HG03354 (cell line): Measurements from ENCODE around the gene GNB1.

ENCODE experiments used
- ATAC-seq: cut with Tn5 transposase; IDR thresholded peaks from one replicate; pipeline ENCODE4 v1.9.1; 2021; ENCODE audit warnings: mild to moderate bottlenecking; ENCODE audit not compliant: unreplicated experiment, poor library complexity, severe bottlenecking

GNB1 gene

GRCh38 chr1:1775327-1776226 lies 115.3 kb downstream of the GNB1 start:
- no peak for ATAC-seq

GRCh38 chr1:1773874-1774273 lies 117.0 kb downstream of the GNB1 start:
- ATAC-seq, result no peak

GRCh38 chr1:1771096-1771495 lies 119.8 kb downstream of the GNB1 start:
- no peak for ATAC-seq

DNA sequence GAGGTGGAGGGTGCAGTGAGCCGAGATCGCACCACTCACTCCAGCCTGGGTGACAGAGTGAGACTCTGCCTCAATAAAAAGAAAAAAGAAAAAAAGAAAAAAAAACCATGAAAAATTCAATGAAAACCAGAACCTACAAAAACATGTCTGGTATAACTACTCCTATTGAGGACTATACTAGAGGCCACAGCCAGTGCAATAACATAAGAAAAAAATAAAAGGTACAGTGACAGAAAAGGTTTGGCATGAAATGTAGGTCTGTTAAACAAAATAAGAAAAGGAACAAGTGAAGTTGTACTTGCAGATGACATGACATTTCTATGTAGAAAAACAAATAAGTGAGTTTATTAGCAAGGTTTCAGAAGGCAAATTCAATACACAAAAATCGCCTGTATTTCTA lies 120.8 kb downstream of the GNB1 start:
- ATAC-seq, result no peak

- no peak for ATAC-seq
These were observed 122.5 kb downstream of the GNB1 start for GRCh38 chr1:1768249-1768992.

DNA sequence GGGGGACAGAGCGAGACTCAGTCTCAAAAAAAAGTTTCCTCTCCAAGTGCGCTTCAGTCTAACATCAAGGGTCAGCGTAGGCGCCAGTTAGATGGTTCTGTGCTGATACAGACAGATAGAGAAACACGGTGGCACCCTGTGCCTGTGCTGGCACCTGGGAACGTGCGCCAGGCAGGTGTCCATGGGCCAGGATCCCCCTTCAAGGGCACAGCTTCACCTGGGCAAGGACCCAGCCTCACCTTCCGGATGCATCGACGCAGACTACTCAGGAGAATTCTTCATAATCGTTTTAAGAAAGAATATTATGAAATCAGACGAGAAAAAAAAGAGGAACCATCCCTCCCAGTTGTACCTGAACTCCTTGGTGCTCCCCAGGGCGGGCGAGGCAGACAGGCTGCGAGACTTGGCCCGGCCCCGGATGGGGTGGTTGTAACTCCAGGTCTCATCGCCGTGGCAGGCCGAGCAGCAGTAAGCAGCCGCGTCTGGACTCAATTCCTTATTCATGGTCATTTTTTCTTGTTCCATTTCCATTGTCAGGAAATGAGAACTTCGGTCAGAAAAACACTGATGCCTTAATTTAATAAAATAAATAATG lies 125.9 kb downstream of the GNB1 start:
- ATAC-seq, result no peak

DNA sequence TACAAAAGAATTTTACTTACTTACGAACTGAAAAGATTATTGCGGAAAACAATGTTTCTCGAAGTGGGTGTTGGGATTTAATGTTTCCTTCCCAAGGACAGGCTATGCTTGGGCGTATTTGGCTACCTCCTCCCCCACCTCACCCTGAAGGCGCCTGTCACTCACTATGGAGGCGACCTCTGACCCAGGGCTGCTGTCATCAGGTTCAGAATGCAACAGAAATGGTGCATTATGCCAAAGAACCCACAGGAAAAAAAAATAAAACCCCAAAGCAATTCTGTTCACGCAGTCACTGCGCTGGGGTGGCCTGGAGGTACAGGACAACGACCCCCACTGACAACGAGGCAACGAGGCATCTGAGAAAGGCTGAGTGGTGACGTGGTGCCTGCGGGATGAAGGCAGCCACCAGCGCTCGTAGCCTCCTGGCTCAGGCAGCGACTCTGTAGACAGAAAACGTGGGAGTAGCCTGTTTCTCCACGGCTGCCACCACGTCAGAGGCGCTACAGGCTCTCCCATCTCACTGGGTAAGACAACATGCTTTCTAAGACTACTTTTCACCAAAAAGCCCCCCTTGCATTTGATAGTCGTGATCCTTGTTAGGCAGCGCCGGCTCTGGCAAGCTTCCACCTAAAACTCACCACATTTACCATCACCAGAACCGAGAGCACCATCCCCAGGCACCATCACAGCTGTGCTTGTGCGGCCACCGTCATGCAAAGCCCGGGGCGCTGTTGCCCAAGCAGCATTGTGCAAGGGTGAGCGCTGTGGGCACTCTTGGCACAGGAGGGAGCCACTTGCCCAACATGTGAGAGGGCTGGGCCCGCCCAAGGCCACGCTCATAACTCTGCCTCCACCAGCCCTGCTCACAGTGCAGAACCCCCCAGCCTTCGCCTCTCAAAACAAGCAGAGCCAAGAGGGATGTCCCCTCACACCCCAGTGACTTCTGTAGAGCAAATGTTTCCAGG lies 126.9 kb downstream of the GNB1 start:
- ATAC-seq, result no peak

DNA sequence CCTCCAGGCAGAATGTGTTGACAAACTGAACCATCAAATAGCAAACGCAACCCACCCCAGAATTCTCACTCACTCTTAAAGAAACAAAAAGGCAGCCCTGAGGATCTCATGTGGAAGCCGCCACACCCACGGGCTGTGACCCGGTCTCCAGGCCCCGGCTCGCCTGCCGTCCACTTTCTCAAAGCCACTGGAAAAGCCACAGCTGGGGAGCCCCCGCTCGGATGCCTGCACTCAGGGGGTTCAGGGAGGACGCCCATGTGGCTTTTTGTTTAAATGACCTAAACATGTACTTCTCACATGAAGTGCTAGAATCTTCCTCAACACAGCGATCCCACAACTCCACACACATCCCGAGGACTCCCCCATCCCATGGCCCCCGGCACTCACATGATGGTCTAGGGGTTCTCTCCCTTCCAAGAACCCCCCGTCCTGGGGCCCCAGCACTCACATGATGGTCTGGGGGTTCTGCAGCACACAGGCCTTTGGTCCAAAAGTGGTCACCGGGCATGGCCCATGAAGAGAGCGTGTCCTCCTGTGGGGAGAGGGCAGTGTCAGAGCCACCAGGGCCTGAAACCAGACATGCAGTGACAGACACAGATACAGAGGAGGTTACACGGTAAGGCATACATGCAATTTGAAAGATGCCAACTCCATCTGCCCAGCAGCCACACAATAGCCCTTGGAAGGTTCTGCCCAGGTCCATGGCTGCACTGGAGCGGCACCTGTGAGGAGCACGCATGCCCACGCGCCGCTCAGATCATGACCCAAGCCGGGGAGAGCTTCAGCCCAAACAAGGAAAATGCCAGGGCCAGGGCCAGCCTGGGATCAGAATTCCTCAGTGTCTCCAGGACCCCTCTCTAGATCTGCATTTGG lies 129.1 kb downstream of the GNB1 start:
- no peak for ATAC-seq

- no peak for ATAC-seq
These were observed 130.2 kb downstream of the GNB1 start for GRCh38 chr1:1760715-1761114.

DNA sequence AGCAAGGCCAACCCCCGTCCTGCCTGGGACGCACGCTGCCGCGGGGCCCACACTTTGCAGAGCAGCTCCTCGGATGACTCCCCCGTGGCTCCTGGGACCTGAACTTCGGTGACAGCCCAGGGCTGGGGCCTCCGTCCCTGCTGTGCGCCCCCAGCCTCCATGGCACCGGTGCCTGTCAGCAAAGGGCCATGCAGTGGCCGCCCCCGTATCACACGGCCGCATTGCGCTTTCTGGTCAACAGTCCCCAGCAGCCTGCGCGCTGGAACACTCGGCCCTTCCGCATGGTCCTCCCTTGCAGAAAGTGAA lies 130.6 kb downstream of the GNB1 start:
- no peak for ATAC-seq

DNA sequence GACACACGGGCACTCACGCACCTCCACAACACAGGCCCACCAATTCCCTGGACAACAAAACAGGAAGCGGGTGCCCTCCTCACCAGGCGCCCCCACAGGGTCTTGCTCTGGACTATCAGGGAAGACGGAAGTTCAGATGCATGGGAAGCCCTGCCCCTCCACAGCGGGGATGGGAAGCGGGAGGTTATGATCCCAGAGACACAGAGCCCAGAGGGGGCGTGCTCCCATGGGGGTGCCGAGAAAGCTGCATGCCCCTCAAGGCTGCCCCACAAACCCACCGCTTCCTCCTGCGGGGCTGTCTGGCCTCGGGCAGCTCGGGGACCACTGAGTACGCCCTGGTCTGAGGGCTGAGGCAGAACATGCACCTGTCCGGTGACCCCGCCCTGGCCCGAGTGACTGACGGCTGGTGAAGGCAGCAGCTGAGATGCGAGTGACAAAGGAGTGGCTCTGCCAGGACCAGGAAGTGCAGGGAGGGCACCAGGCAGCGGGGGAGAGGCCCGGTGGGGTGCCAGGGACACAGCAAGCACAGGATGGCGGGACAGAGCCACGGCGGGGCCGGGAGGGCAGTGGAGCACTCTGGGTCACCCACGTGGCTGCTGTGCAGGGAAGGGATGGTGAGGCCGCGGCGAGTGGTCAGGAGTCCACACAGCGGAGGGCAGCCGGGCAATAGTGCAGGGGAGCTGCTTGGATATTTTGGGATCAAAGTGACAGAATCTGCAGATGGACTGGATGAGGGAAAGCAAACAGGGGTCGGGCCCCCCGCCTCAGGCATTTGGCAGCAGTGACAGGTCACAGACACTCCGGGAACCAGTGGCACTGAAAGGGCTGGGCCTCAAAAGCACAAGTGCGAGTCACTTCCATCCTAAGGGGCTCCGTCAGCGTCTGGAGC lies 131.2 kb downstream of the GNB1 start:
- ATAC-seq, result no peak

DNA sequence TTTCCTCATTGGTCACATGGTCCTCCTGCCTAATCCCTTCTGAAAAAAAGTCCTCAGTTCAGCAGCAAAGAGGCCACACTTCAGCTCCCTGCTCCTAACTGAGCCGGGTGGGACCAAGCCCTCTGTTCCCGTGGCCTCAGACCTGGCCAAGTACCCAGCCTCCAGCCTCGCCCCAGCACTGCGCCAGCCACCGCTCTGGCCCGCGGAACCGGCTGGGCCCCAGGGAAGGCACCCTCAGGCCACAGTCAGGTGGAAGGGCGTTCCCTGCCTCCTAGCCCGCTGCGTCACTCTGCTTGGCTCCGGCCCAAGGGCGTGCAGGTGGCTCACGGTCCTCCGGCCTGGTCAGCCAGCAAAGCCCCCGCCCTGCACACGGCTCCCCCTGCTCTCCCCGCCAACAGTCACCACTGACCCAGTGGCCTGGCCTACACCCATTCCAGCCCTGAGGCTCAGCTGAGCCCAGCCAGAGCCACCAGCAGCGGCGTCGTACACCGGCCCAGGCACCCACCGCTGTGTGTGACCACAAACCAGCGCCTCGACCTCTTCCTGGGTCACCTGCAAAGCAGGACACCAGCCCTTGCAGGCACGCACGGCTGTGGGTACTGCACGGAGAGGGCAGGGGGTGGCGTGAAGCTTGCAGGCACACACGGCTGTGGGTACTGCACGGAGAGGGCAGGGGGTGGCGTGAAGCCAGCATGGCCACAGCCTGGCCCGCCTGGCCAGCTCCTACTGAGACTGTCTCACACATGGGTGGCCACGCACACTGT lies 132.0 kb downstream of the GNB1 start:
- no peak for ATAC-seq

DNA sequence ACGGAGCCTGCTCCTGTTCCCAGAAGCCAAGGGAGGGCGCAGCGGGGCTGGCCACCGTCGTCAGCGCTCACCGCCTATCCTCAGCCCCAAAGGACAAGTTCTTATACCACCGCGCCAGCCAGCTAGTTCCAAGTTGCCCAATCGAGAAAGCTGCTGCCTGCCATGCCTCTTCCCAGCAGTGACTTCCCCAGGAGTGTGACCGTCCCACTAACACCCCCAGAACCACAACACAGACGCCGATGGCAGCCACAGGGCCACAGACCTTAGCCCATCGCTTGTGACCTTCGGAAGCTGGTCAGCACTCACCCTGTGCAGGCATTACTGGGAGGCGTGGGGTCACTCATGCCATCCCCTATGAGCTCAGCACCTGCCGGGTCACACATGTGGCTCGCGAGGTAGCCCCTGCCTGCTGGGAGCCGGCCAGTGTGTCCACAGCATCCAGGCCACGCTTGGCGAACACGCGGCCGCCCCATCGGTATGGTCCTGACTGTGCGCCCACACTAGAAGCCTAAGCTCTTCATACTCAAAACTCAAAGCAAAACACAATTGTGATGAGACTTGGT lies 132.7 kb downstream of the GNB1 start:
- no peak for ATAC-seq

DNA sequence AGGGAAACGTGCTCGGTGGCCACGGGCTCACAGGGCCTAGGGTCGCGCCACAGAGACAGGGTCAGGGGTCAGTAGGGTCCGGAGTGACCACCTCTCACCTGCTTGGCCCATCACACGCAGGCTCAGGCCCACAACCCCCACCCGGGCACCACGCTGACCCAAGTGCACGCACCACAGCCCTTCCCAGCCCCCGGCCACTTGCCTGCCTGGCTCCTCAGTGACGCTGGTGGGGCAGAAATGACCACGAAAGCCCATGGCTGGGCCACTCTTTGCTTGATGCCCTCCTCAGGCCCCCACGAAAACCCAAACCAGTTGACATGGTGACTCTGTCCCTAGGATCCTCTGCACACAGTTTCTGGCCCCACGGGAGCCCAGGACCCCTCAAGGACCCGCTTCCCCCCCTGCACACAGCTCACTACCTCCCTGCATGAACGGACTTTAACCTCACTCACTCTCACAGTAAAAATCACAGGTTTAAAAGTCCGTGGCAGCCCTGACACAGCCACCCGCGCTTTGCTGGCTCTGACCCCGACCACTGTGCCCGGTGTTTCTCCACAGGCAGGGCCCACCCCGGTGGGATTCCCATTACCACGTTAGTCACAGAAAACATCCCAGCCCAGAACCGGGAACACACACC lies 133.3 kb downstream of the GNB1 start:
- no peak for ATAC-seq

- no peak for ATAC-seq
These were observed 134.0 kb downstream of the GNB1 start for GRCh38 chr1:1756661-1757421.

GRCh38 chr1:1755852-1756251 lies 135.0 kb downstream of the GNB1 start:
- no peak for ATAC-seq
